K562 (cell line): Measurements from ENCODE around the gene TCEAL5. TPM values are rescaled to one million over a fixed set of nuclear protein-coding genes. Genes with fewer than 3 reads are reported as not detected.

Experiments used
- HDAC8 ChIP-seq: fragments of 450-650 bp; IDR thresholded peaks from 2 replicates; pipeline ENCODE4 v1.6.1; 2016; ENCODE audit warnings: mild to moderate bottlenecking, missing genetic modification characterization, moderate library complexity, missing compliant biosample characterization
- IRF1 ChIP-seq: sonication (generic); formaldehyde crosslinking; IDR thresholded peaks from 2 replicates; pipeline ENCODE4 v1.8.0; 2022; ENCODE audit warnings: missing genetic modification reagents, mild to moderate bottlenecking, borderline replicate concordance
- KDM2B ChIP-seq: fragments of 250-450 bp; sonication (Bioruptor Pico); IDR thresholded peaks from 2 replicates; pipeline ENCODE4 v1.8.0; 2021; ENCODE audit warnings: mild to moderate bottlenecking, moderate library complexity
- KHSRP ChIP-seq: fragments of 450-650 bp; IDR thresholded peaks from 2 replicates; pipeline ENCODE4 v1.6.1; 2017
- SMARCA5 ChIP-seq: fragments of 450-650 bp; IDR thresholded peaks from 2 replicates; pipeline ENCODE4 v1.6.1; 2016
- SRSF1 ChIP-seq: fragments of 200-400 bp; formaldehyde crosslinking; IDR thresholded peaks from 2 replicates; pipeline ENCODE4 v1.6.1; 2017; ENCODE audit warnings: mild to moderate bottlenecking, low read depth, low read length, moderate library complexity
- TARDBP ChIP-seq: fragments of 450-650 bp; IDR thresholded peaks from 2 replicates; pipeline ENCODE4 v1.6.1; 2016
- ZC3H4 ChIP-seq: sonication (generic); formaldehyde crosslinking; IDR thresholded peaks from 2 replicates; pipeline ENCODE4 v1.9.0; 2021; ENCODE audit warnings: missing genetic modification reagents, borderline replicate concordance
- ZNF134 ChIP-seq: fragments of 250-450 bp; sonication (Bioruptor Pico); conservative IDR thresholded peaks from 2 replicates; pipeline ENCODE4 v1.4.0; 2020
- ZNF212 ChIP-seq: fragments of 450-650 bp; formaldehyde crosslinking; IDR thresholded peaks from 2 replicates; pipeline ENCODE4 v1.4.0; 2020; ENCODE audit warnings: mild to moderate bottlenecking
- ZNF274 ChIP-seq: IDR thresholded peaks from 2 replicates; pipeline ENCODE4 v1.6.1; 2011; ENCODE audit warnings: low read depth, mild to moderate bottlenecking, low read length, moderate library complexity, borderline replicate concordance
- ZNF280A ChIP-seq: fragments of 450-650 bp; IDR thresholded peaks from 2 replicates; pipeline ENCODE4 v1.6.1; 2018; ENCODE audit warnings: mild to moderate bottlenecking, low read depth; ENCODE audit not compliant: partially characterized antibody
- ZNF444 ChIP-seq: fragments of 250-450 bp; sonication (Bioruptor Pico); IDR thresholded peaks from 2 replicates; pipeline ENCODE4 v1.4.0; 2020; ENCODE audit warnings: mild to moderate bottlenecking, moderate library complexity
- ZNF589 ChIP-seq: fragments of 200-800 bp; sonication (Bioruptor generic); IDR thresholded peaks from 2 replicates; pipeline ENCODE4 v1.6.1; 2016; ENCODE audit warnings: low read depth, missing genetic modification characterization, missing compliant biosample characterization
- polyA plus RNA-seq, 8 experiments: library from polyadenylated mRNA; depleted of rRNA in 4 of 8; stranded (reverse) in 5 of 8; unstranded in 3 of 8; fragments of >200 nt; fragmentation: Nextera tagmentation in 2 of 8; fragmentation: Illumina TruSeq in 1 of 8; extraction: Ambion mirVana in 2 of 8; extraction: Trizol in 1 of 8; gene quantifications; 2 replicates each; pipeline versions ENCODE4 v1.2.1 to v1.2.3, GENCODE V29; 2011 to 2014; ENCODE audit warnings: inconsistent platforms in 1 of 8, missing spikeins in 1 of 8
- total RNA-seq, 7 experiments: library from RNA; depleted of rRNA in 6 of 7; stranded (reverse); fragments of >200 nt in 6 of 7; fragmentation: Illumina TruSeq in 2 of 7; extraction: Trizol in 2 of 7; gene quantifications; 2 replicates each; pipeline versions ENCODE4 v1.2.1 to v1.2.3, GENCODE V29; 2011 to 2021; ENCODE audit warnings: low replicate concordance in 1 of 7
- TF ChIP-seq, protein P1 (sequence below): sonication (generic); formaldehyde crosslinking; IDR thresholded peaks from 2 replicates; pipeline ENCODE4 v1.8.0; 2022; ENCODE audit warnings: mild to moderate bottlenecking, missing genetic modification reagents
- TF ChIP-seq, protein P2 (sequence below): sonication (generic); formaldehyde crosslinking; IDR thresholded peaks from 2 replicates; pipeline ENCODE4 v1.8.0; 2022; ENCODE audit warnings: mild to moderate bottlenecking, missing genetic modification reagents

The TCEAL5 gene
- total and polyA plus RNA-seq, 9 of the 15 experiments (the other 6 are each of a cell fraction or from before 2014, with no cell fraction given) = 0.10 to 0.18 TPM; not detected in 7

GRCh38 chrX:103310555-103311398 lies 34.2 kb upstream of the TCEAL5 start, which contains the start of gene BEX2 (continued):
- TF ChIP-seq, protein P1, sequence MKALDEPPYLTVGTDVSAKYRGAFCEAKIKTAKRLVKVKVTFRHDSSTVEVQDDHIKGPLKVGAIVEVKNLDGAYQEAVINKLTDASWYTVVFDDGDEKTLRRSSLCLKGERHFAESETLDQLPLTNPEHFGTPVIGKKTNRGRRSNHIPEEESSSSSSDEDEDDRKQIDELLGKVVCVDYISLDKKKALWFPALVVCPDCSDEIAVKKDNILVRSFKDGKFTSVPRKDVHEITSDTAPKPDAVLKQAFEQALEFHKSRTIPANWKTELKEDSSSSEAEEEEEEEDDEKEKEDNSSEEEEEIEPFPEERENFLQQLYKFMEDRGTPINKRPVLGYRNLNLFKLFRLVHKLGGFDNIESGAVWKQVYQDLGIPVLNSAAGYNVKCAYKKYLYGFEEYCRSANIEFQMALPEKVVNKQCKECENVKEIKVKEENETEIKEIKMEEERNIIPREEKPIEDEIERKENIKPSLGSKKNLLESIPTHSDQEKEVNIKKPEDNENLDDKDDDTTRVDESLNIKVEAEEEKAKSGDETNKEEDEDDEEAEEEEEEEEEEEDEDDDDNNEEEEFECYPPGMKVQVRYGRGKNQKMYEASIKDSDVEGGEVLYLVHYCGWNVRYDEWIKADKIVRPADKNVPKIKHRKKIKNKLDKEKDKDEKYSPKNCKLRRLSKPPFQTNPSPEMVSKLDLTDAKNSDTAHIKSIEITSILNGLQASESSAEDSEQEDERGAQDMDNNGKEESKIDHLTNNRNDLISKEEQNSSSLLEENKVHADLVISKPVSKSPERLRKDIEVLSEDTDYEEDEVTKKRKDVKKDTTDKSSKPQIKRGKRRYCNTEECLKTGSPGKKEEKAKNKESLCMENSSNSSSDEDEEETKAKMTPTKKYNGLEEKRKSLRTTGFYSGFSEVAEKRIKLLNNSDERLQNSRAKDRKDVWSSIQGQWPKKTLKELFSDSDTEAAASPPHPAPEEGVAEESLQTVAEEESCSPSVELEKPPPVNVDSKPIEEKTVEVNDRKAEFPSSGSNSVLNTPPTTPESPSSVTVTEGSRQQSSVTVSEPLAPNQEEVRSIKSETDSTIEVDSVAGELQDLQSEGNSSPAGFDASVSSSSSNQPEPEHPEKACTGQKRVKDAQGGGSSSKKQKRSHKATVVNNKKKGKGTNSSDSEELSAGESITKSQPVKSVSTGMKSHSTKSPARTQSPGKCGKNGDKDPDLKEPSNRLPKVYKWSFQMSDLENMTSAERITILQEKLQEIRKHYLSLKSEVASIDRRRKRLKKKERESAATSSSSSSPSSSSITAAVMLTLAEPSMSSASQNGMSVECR = no peak
- TF ChIP-seq KHSRP (no peak), IRF1 (CRISPR knock-in tag) (no peak), ZC3H4 (no peak), HDAC8 (tag) (no peak), ZNF444 (no peak), SMARCA5 (no peak), ZNF212 (CRISPR knock-in tag) (no peak), SRSF1 (no peak), TARDBP (no peak), ZNF274 (no peak), ZNF134 (CRISPR knock-in tag) (no peak), KDM2B (no peak), ZNF280A (no peak), ZNF589 (CRISPR knock-in tag) (no peak)
- TF ChIP-seq, protein P2, sequence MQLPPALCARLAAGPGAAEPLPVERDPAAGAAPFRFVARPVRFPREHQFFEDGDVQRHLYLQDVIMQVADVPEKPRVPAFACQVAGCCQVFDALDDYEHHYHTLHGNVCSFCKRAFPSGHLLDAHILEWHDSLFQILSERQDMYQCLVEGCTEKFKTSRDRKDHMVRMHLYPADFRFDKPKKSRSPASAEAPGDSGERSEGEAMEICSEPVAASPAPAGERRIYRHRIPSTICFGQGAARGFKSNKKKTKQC (CRISPR knock-in tag) = no peak
